GM12878 (cell line): ENCODE measurements around the gene ANO1. TPM values are rescaled to one million over a fixed set of nuclear protein-coding genes. Genes with fewer than 3 reads are reported as not detected.

ENCODE experiments used
- ATAC-seq: fragments of 200-7000 bp; cut with Tn5 transposase; 3 replicates; pipeline ENCODE4 v1.9.1; 2020; ENCODE audit warnings: mild to moderate bottlenecking, moderate library complexity
- BruUV-seq: library from RNA; stranded (reverse); fragments of 400-500 nt; replicated peaks from 2 replicates; lab custom pipeline; 2021; lab: Mats Ljungman, UMichigan
- CTCF ChIA-PET: fragments of 300-600 bp; sonication (Branson Sonifier 250); formaldehyde crosslinking; extraction: SDS; loops from one replicate; lab custom pipeline; 2021; ENCODE audit warnings: inconsistent platforms; lab: Yijun Ruan, JAX
- POLR2A ChIA-PET: fragments of 350-600 bp; formaldehyde crosslinking; extraction: SDS; loops from one replicate; lab custom pipeline; 2021; ENCODE audit warnings: inconsistent platforms; lab: Charles Lee
- RAD21 ChIA-PET: fragments of 300-600 bp; sonication (Branson Sonifier 250); formaldehyde crosslinking; loops from one replicate; lab custom pipeline; 2023; ENCODE audit warnings: antibody characterized with exemption; ENCODE audit not compliant: unreplicated experiment; lab: Charles Lee
- SMC1A ChIA-PET: fragments of 300-600 bp; sonication (Branson Sonifier 250); formaldehyde crosslinking; loops from one replicate; lab custom pipeline; 2023; ENCODE audit not compliant: unreplicated experiment, uncharacterized antibody; lab: Charles Lee
- DNase-seq: peaks from one replicate; pipeline ENCODE4 v3.0.0-alpha.2; 2011; ENCODE audit warnings: low read depth, low spot score
- FAIRE-seq: peaks from 3 replicates; lab custom pipeline; 2011; peaks lifted over from hg19 to GRCh38; lab: Jason Lieb, UNC
- H2AFZ ChIP-seq: 2 replicates; pipeline ENCODE4 v1.6.0; 2011; ENCODE audit warnings: low read depth, low read length, control low read depth; ENCODE audit not compliant: control insufficient read depth
- H3K27ac ChIP-seq: 2 replicates; pipeline ENCODE4 v1.5.1; 2011; ENCODE audit warnings: control low read depth; ENCODE audit not compliant: control insufficient read depth, insufficient read depth
- H3K27me3 ChIP-seq, 2 experiments: replicated peaks in 1 of 2; 2 replicates each; pipeline versions ENCODE4 v1.6.0 to v1.6.1; 2011; ENCODE audit warnings: low read length in 1 of 2; ENCODE audit not compliant: control insufficient read depth in 2 of 2, insufficient read depth in 2 of 2
- H3K36me3 ChIP-seq, 2 experiments: 2 replicates each; pipeline ENCODE4 v1.5.1; 2011; ENCODE audit warnings: low read length in 1 of 2; ENCODE audit not compliant: control insufficient read depth in 2 of 2, insufficient read depth in 2 of 2
- H3K4me1 ChIP-seq: 2 replicates; pipeline ENCODE4 v1.6.1; 2011; ENCODE audit warnings: mild to moderate bottlenecking, low read length, moderate library complexity, mixed read lengths; ENCODE audit not compliant: control insufficient read depth, insufficient read depth
- H3K4me2 ChIP-seq: 2 replicates; pipeline ENCODE4 v1.6.0; 2011; ENCODE audit warnings: control low read depth; ENCODE audit not compliant: control insufficient read depth, insufficient read depth
- H3K4me3 ChIP-seq: fragments of 200-600 bp; sonication (generic); 2 replicates; pipeline ENCODE4 v1.5.1; 2016
- H3K79me2 ChIP-seq: 2 replicates; pipeline ENCODE4 v1.6.0; 2011; ENCODE audit warnings: low read length; ENCODE audit not compliant: control insufficient read depth, insufficient read depth
- H3K9ac ChIP-seq: 2 replicates; pipeline ENCODE4 v1.8.0; 2011; ENCODE audit warnings: low read length, control low read depth, mixed read lengths; ENCODE audit not compliant: control insufficient read depth, insufficient read depth
- H3K9me3 ChIP-seq: replicated peaks from 3 replicates; pipeline ENCODE4 v1.5.1; 2011; ENCODE audit warnings: mild to moderate bottlenecking, low read length; ENCODE audit not compliant: control insufficient read depth, insufficient read depth
- H4K20me1 ChIP-seq: 2 replicates; pipeline ENCODE4 v1.6.0; 2011; ENCODE audit not compliant: control insufficient read depth, insufficient read depth
- CREM ChIP-seq: IDR thresholded peaks from 2 replicates; pipeline ENCODE4 v1.6.1; 2014; ENCODE audit warnings: antibody characterized with exemption, low read depth
- FOXM1 ChIP-seq: IDR thresholded peaks from 2 replicates; pipeline ENCODE4 v1.6.1; 2012; ENCODE audit warnings: low read depth, mild to moderate bottlenecking, inconsistent platforms, low read length, moderate library complexity
- POLR2AphosphoS2 ChIP-seq: IDR thresholded peaks from 2 replicates; pipeline ENCODE4 v1.6.1; 2011; ENCODE audit warnings: low read depth, mild to moderate bottlenecking, low read length, improper control_type of control experiment, moderate library complexity
- TBL1XR1 ChIP-seq: IDR thresholded peaks from 2 replicates; pipeline ENCODE4 v1.6.1; 2012; ENCODE audit warnings: low read depth, low read length, improper control_type of control experiment
- ZBTB33 ChIP-seq: fragments of 450-650 bp; IDR thresholded peaks from 2 replicates; pipeline ENCODE4 v1.6.1; 2017; ENCODE audit warnings: mild to moderate bottlenecking
- WGBS: methylation state at CpG from one replicate; pipeline ENCODE4 v1.1.6; 2016; ENCODE audit warnings: low lambda C conversion rate; ENCODE audit not compliant: insufficient replicate concordance, insufficient coverage; ENCODE audit errors: missing lambda C conversion rate; 5-methylcytosine and 5-hydroxymethylcytosine counted together
- in situ Hi-C: fragments of 300-500 bp; cut with MboI; formaldehyde crosslinking; loops from 9 replicates; pipeline ENCODE4 v1.14.3; 2018; ENCODE audit warnings: mixed read lengths
- intact Hi-C: fragments of 100-400 bp; cut with micrococcal nuclease; formaldehyde crosslinking; loops from one replicate; pipeline ENCODE4 v1.14.2; 2022; ENCODE audit not compliant: unreplicated experiment
- polyA plus RNA-seq, 11 experiments: library from polyadenylated mRNA; depleted of rRNA in 4 of 11; unstranded in 6 of 11; stranded (reverse) in 5 of 11; fragments of >200 nt; fragmentation: Nextera tagmentation in 4 of 11; fragmentation: Illumina TruSeq in 1 of 11; extraction: Ambion mirVana in 4 of 11; extraction: Trizol in 1 of 11; gene quantifications; 1 replicate in 1 of 11; 2 replicates in 10 of 11; pipeline versions ENCODE4 v1.2.1 to v1.2.3, GENCODE V29; 2011 to 2016; ENCODE audit warnings: inconsistent platforms in 2 of 11, missing spikeins in 2 of 11, low read depth in 1 of 11
- total RNA-seq, 4 experiments: library from RNA; depleted of rRNA in 3 of 4; stranded (reverse); fragments of >200 nt in 3 of 4; fragmentation: Illumina TruSeq in 1 of 4; extraction: Trizol in 1 of 4; gene quantifications; 2 replicates each; pipeline versions ENCODE4 v1.2.1 to v1.2.3, GENCODE V29; 2013 to 2021
- TF ChIP-seq, protein P1 (sequence below): IDR thresholded peaks from 2 replicates; pipeline ENCODE4 v1.6.1; 2012; ENCODE audit warnings: improper control_type of control experiment, low read depth, low read length; ENCODE audit not compliant: insufficient replicate concordance

ANO1 gene
- total and polyA plus RNA-seq, 10 of the 15 experiments (the other 5 are each of a cell fraction or from before 2014, with no cell fraction given): 0.01 to 0.38 (median 0.06) TPM; not detected in 7

GRCh38 chr11:70077411-70078094 is 564 bp upstream of the ANO1 start:
- Histone ChIP-seq H3K27me3 (peaks cover 10 to 14% of the 10 kb centered on the region in 2 experiments; a peak in 3 of 4 replicates), H3K4me2 (no peak overlapping the region), H3K79me2 (no peaks in the 10 kb centered on the region), H3K9me3 (no peaks in the 10 kb centered on the region), H4K20me1 (no peaks in the 10 kb centered on the region), H3K9ac (no peak overlapping the region), H3K27ac (no peak overlapping the region), H3K4me3 (no peak overlapping the region), H2AFZ (no peak overlapping the region), H3K4me1 (no peaks in the 10 kb centered on the region), H3K36me3 (no peaks in the 10 kb centered on the region)
- ChIA-PET CTCF (no interaction called here), SMC1A (no interaction called here), POLR2A (no interaction called here), RAD21 (no interaction called here)
- in situ Hi-C loops (no loop called here), intact Hi-C loops (no loop called here)
- no peak for ATAC-seq
- no peak for DNase-seq
- BruUV-seq: no TSS peak
- TF ChIP-seq CREM (no peak), ZBTB33 (no peak), FOXM1 (no peak), TBL1XR1 (no peak), POLR2AphosphoS2 (no peak)
- TF ChIP-seq, protein P1, sequence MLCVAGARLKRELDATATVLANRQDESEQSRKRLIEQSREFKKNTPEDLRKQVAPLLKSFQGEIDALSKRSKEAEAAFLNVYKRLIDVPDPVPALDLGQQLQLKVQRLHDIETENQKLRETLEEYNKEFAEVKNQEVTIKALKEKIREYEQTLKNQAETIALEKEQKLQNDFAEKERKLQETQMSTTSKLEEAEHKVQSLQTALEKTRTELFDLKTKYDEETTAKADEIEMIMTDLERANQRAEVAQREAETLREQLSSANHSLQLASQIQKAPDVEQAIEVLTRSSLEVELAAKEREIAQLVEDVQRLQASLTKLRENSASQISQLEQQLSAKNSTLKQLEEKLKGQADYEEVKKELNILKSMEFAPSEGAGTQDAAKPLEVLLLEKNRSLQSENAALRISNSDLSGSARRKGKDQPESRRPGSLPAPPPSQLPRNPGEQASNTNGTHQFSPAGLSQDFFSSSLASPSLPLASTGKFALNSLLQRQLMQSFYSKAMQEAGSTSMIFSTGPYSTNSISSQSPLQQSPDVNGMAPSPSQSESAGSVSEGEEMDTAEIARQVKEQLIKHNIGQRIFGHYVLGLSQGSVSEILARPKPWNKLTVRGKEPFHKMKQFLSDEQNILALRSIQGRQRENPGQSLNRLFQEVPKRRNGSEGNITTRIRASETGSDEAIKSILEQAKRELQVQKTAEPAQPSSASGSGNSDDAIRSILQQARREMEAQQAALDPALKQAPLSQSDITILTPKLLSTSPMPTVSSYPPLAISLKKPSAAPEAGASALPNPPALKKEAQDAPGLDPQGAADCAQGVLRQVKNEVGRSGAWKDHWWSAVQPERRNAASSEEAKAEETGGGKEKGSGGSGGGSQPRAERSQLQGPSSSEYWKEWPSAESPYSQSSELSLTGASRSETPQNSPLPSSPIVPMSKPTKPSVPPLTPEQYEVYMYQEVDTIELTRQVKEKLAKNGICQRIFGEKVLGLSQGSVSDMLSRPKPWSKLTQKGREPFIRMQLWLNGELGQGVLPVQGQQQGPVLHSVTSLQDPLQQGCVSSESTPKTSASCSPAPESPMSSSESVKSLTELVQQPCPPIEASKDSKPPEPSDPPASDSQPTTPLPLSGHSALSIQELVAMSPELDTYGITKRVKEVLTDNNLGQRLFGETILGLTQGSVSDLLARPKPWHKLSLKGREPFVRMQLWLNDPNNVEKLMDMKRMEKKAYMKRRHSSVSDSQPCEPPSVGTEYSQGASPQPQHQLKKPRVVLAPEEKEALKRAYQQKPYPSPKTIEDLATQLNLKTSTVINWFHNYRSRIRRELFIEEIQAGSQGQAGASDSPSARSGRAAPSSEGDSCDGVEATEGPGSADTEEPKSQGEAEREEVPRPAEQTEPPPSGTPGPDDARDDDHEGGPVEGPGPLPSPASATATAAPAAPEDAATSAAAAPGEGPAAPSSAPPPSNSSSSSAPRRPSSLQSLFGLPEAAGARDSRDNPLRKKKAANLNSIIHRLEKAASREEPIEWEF: no peak
- WGBS: 10% methylated on average over 25 of the region's 26 CpGs
- FAIRE-seq: no peak
